K562 (cell line): ENCODE measurements around the gene NXPH4. TPM values are rescaled to one million over a fixed set of nuclear protein-coding genes. Genes with fewer than 3 reads are reported as not detected.

ENCODE experiments used
- ATAC-seq: fragments of 200-7000 bp; cut with Tn5 transposase; 3 replicates; pipeline ENCODE4 v1.9.1; 2020; ENCODE audit warnings: moderate library complexity
- BruUV-seq: library from RNA; stranded (reverse); fragments of 400-500 nt; replicated peaks from 2 replicates; lab custom pipeline; 2021; lab: Mats Ljungman, UMichigan
- CTCF ChIA-PET: fragments of 300-600 bp; formaldehyde crosslinking; extraction: SDS; loops from one replicate; lab custom pipeline; 2021; ENCODE audit warnings: low intra/inter-chr PET ratio; lab: Yijun Ruan, JAX
- POLR2A ChIA-PET: fragments of 300-600, 350-650 bp; sonication (Branson Sonifier 250); formaldehyde crosslinking; extraction: SDS; loops from one replicate; lab custom pipeline; 2021; ENCODE audit warnings: antibody characterized with exemption, inconsistent platforms; lab: Yijun Ruan, JAX
- DNase-seq, 4 experiments: peaks; one replicate each; pipeline versions ENCODE4 v3.0.0 to v3.0.0-alpha.2; 2011 to 2018; ENCODE audit warnings: low spot score in 3 of 4, mixed read lengths in 3 of 4; ENCODE audit errors: extremely low read depth in 1 of 4
- FAIRE-seq: peaks from 2 replicates; lab custom pipeline; 2011; peaks lifted over from hg19 to GRCh38; lab: Jason Lieb, UNC
- H2AFZ ChIP-seq: 2 replicates; pipeline ENCODE4 v1.6.0; 2011; ENCODE audit warnings: low read depth, low read length, control low read depth, inconsistent platforms
- H3K27ac ChIP-seq: fragments of 200-600 bp; 3 replicates; pipeline ENCODE4 v1.8.0; 2011; ENCODE audit warnings: low read depth, mild to moderate bottlenecking, control low read depth, inconsistent platforms, low read length, moderate library complexity, mixed read lengths; ENCODE audit errors: extremely low read depth
- H3K27me3 ChIP-seq, 2 experiments: fragments of 300-600 bp in 1 of 2; 2 replicates in 1 of 2; 3 replicates in 1 of 2; pipeline versions ENCODE4 v1.6.0 to v1.8.0; 2011; ENCODE audit warnings: inconsistent platforms in 2 of 2, low read length in 2 of 2, mild to moderate bottlenecking in 1 of 2, mixed read lengths in 1 of 2, moderate library complexity in 1 of 2; ENCODE audit not compliant: control insufficient read depth in 2 of 2, insufficient read depth in 2 of 2
- H3K36me3 ChIP-seq: fragments of 300-600 bp; 3 replicates; pipeline ENCODE4 v1.8.0; 2011; ENCODE audit warnings: mild to moderate bottlenecking, low read length, inconsistent platforms; ENCODE audit not compliant: control insufficient read depth, insufficient read depth
- H3K4me1 ChIP-seq, 2 experiments: fragments of 200-600 bp in 1 of 2; replicated peaks in 1 of 2; 2 replicates in 1 of 2; 3 replicates in 1 of 2; pipeline versions ENCODE4 v1.5.1 to v1.8.0; 2011; ENCODE audit warnings: inconsistent platforms in 2 of 2, low read length in 2 of 2, mild to moderate bottlenecking in 1 of 2, mixed read lengths in 1 of 2, moderate library complexity in 1 of 2; ENCODE audit not compliant: control insufficient read depth in 2 of 2, insufficient read depth in 2 of 2
- H3K4me2 ChIP-seq: 2 replicates; pipeline ENCODE4 v1.6.1; 2011; ENCODE audit warnings: low read length, control low read depth, inconsistent platforms, mixed read lengths; ENCODE audit not compliant: insufficient read depth
- H3K4me3 ChIP-seq: fragments of 200-600 bp; sonication (generic), shearing (Covaris generic); 2 replicates; pipeline ENCODE4 v1.5.1; 2016; ENCODE audit warnings: control low read depth, inconsistent platforms
- H3K79me2 ChIP-seq: fragments of 200-600 bp; 3 replicates; pipeline ENCODE4 v1.8.0; 2011; ENCODE audit warnings: low read length, inconsistent platforms; ENCODE audit not compliant: control insufficient read depth, insufficient read depth
- H3K9ac ChIP-seq, 2 experiments: 2 replicates each; pipeline versions ENCODE4 v1.6.0 to v1.6.1; 2011; ENCODE audit warnings: low read depth in 2 of 2, low read length in 2 of 2, control low read depth in 1 of 2, inconsistent platforms in 1 of 2, mild to moderate bottlenecking in 1 of 2, mixed read lengths in 1 of 2; ENCODE audit not compliant: insufficient read depth in 1 of 2
- H3K9me1 ChIP-seq: one replicate; pipeline ENCODE4 v1.6.0; 2011; ENCODE audit warnings: inconsistent platforms, mild to moderate bottlenecking, low read length, moderate library complexity; ENCODE audit not compliant: control insufficient read depth, insufficient read depth
- H3K9me3 ChIP-seq: replicated peaks from 2 replicates; pipeline ENCODE4 v1.5.1; 2011; ENCODE audit warnings: low read depth, low read length, inconsistent platforms; ENCODE audit not compliant: control insufficient read depth, insufficient read depth
- H4K20me1 ChIP-seq: replicated peaks from 2 replicates; pipeline ENCODE4 v1.6.1; 2011; ENCODE audit warnings: low read length, inconsistent platforms, mixed read lengths; ENCODE audit not compliant: control insufficient read depth, insufficient read depth
- BCL6 ChIP-seq: fragments of 250-450 bp; sonication (Bioruptor Pico); IDR thresholded peaks from 2 replicates; pipeline ENCODE4 v1.4.0; 2020
- CBFA2T3 ChIP-seq: fragments of 450-650 bp; IDR thresholded peaks from 2 replicates; pipeline ENCODE4 v1.6.1; 2017
- ELF4 ChIP-seq: fragments of 450-650 bp; formaldehyde crosslinking; IDR thresholded peaks from 2 replicates; pipeline ENCODE4 v1.4.0; 2022; ENCODE audit warnings: missing genetic modification characterization
- ERF ChIP-seq: fragments of 450-650 bp; formaldehyde crosslinking; IDR thresholded peaks from 2 replicates; pipeline ENCODE4 v1.4.0; 2020; ENCODE audit warnings: mild to moderate bottlenecking, mixed read lengths
- ETV1 ChIP-seq: fragments of 450-650 bp; conservative IDR thresholded peaks from 2 replicates; pipeline ENCODE4 v1.6.1; 2016; ENCODE audit warnings: missing genetic modification characterization, control low read depth, low read depth, missing compliant biosample characterization
- MIER1 ChIP-seq: fragments of 450-650 bp; IDR thresholded peaks from 2 replicates; pipeline ENCODE4 v1.6.1; 2016; ENCODE audit warnings: antibody characterized with exemption, mild to moderate bottlenecking, low read depth
- NEUROD1 ChIP-seq: fragments of 150-350 bp; IDR thresholded peaks from 2 replicates; pipeline ENCODE4 v1.6.1; 2014; ENCODE audit warnings: borderline replicate concordance, low read length, low read depth; ENCODE audit not compliant: partially characterized antibody
- RBM34 ChIP-seq: fragments of 200-400 bp; formaldehyde crosslinking; IDR thresholded peaks from 2 replicates; pipeline ENCODE4 v1.6.1; 2018; ENCODE audit warnings: low read length, borderline replicate concordance; ENCODE audit not compliant: insufficient read depth
- RFX5 ChIP-seq: IDR thresholded peaks from 2 replicates; pipeline ENCODE4 v1.6.1; 2011; ENCODE audit warnings: low read depth, mild to moderate bottlenecking, improper control_type of control experiment, low read length
- SREBF1 ChIP-seq: fragments of 150-350 bp; IDR thresholded peaks from 2 replicates; pipeline ENCODE4 v1.6.1; 2014; ENCODE audit warnings: antibody characterized with exemption, low read depth, low read length, borderline replicate concordance
- TFAM ChIP-seq: fragments of 250-450 bp; sonication (Bioruptor Pico); conservative IDR thresholded peaks from 2 replicates; pipeline ENCODE4 v1.5.0; 2021; ENCODE audit warnings: mild to moderate bottlenecking, moderate library complexity
- XRCC3 ChIP-seq: fragments of 450-650 bp; IDR thresholded peaks from 2 replicates; pipeline ENCODE4 v1.6.1; 2017; ENCODE audit warnings: mild to moderate bottlenecking, moderate library complexity
- ZNF175 ChIP-seq: fragments of 200-800 bp; sonication (Bioruptor generic); IDR thresholded peaks from 2 replicates; pipeline ENCODE4 v1.6.1; 2016; ENCODE audit warnings: low read depth, mild to moderate bottlenecking, missing genetic modification characterization, missing compliant biosample characterization
- ZNF699 ChIP-seq: fragments of 250-450 bp; sonication (Bioruptor Pico); IDR thresholded peaks from 2 replicates; pipeline ENCODE4 v1.8.0; 2021; ENCODE audit warnings: mild to moderate bottlenecking, moderate library complexity; ENCODE audit not compliant: insufficient replicate concordance
- WGBS: fragments of 100-300 bp; shearing (Covaris generic); methylation state at CpG from one replicate; pipeline ENCODE4 v1.1.6; 2016; ENCODE audit warnings: low coverage, mixed read lengths; ENCODE audit not compliant: insufficient coverage; ENCODE audit errors: missing lambda C conversion rate; 5-methylcytosine and 5-hydroxymethylcytosine counted together
- in situ Hi-C: fragments of 300-500 bp; cut with MboI; formaldehyde crosslinking; loops from 4 replicates; pipeline ENCODE4 v1.15.0; 2018; ENCODE audit warnings: inconsistent platforms, mixed read lengths
- intact Hi-C: fragments of 100-400 bp; cut with micrococcal nuclease; formaldehyde crosslinking; loops from 2 replicates; pipeline ENCODE4 v1.14.2; 2022
- polyA plus RNA-seq, 8 experiments: library from polyadenylated mRNA; depleted of rRNA in 4 of 8; stranded (reverse) in 5 of 8; unstranded in 3 of 8; fragments of >200 nt; fragmentation: Nextera tagmentation in 2 of 8; fragmentation: Illumina TruSeq in 1 of 8; extraction: Ambion mirVana in 2 of 8; extraction: Trizol in 1 of 8; gene quantifications; 2 replicates each; pipeline versions ENCODE4 v1.2.1 to v1.2.3, GENCODE V29; 2011 to 2014; ENCODE audit warnings: inconsistent platforms in 1 of 8, missing spikeins in 1 of 8
- total RNA-seq, 7 experiments: library from RNA; depleted of rRNA in 6 of 7; stranded (reverse); fragments of >200 nt in 6 of 7; fragmentation: Illumina TruSeq in 2 of 7; extraction: Trizol in 2 of 7; gene quantifications; 2 replicates each; pipeline versions ENCODE4 v1.2.1 to v1.2.3, GENCODE V29; 2011 to 2021; ENCODE audit warnings: low replicate concordance in 1 of 7
- TF ChIP-seq, protein P1 (sequence below): sonication (generic); formaldehyde crosslinking; IDR thresholded peaks from 2 replicates; pipeline ENCODE4 v1.8.1; 2023; ENCODE audit warnings: mild to moderate bottlenecking, missing genetic modification reagents

The NXPH4 gene
- total and polyA plus RNA-seq, 9 of the 15 experiments (the other 6 are each of a cell fraction or from before 2014, with no cell fraction given), result 0.49 to 2.7 (median 1.1) TPM; not detected in 4

- H3K9me1 ChIP-seq, result peaks cover 3% of the 10 kb centered on the region
These were observed 3.6 kb downstream of the NXPH4 start for GRCh38 chr12:57219993-57220754.

More at GRCh38 chr12:57219993-57220754, 3.6 kb downstream of the NXPH4 start:
- Histone ChIP-seq H3K4me1 (peaks cover 14 to 61% of the 10 kb centered on the region in 2 experiments), H3K4me2 (no peak overlapping the region), H3K9ac (no peak overlapping the region), H3K4me3 (no peak overlapping the region), H3K27ac (no peak overlapping the region), H3K9me3 (no peaks in the 10 kb centered on the region), H3K27me3 (peaks cover 42 to 62% of the 10 kb centered on the region in 2 experiments), H4K20me1 (peaks cover 4% of the 10 kb centered on the region; the same call in 1 of the 2 replicates), H3K79me2 (no peaks in the 10 kb centered on the region), H3K36me3 (no peaks in the 10 kb centered on the region), H2AFZ (no peak overlapping the region)
- BruUV-seq, result no TSS peak
- intact Hi-C loops (no loop called here), in situ Hi-C loops (no loop called here)
- ChIA-PET CTCF (interaction anchor here (1.1 kb wide), 1 partner anchor 19 kb away, joined by 3 read pairs; no protein-coding TSS in a partner anchor), POLR2A (interaction anchor here (0.8 to 1.8 kb wide), 2 partner anchors 7 to 10 kb away, joined by 3 to 8 read pairs; partner anchors contain the start of gene SHMT2)
- WGBS, result 3% methylated on average over 9 of the region's 38 CpGs
- DNase-seq (peak in 1 of 4 experiments; percentile 45), FAIRE-seq (no peak), ATAC-seq (no peak)
- TF ChIP-seq, protein P1, sequence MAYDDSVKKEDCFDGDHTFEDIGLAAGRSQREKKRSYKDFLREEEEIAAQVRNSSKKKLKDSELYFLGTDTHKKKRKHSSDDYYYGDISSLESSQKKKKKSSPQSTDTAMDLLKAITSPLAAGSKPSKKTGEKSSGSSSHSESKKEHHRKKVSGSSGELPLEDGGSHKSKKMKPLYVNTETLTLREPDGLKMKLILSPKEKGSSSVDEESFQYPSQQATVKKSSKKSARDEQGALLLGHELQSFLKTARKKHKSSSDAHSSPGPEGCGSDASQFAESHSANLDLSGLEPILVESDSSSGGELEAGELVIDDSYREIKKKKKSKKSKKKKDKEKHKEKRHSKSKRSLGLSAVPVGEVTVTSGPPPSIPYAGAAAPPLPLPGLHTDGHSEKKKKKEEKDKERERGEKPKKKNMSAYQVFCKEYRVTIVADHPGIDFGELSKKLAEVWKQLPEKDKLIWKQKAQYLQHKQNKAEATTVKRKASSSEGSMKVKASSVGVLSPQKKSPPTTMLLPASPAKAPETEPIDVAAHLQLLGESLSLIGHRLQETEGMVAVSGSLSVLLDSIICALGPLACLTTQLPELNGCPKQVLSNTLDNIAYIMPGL (CRISPR knock-in tag), result no peak
- TF ChIP-seq ETV1 (tag) (no peak), BCL6 (no peak), NEUROD1 (no peak), ELF4 (CRISPR knock-in tag) (no peak), XRCC3 (no peak), MIER1 (no peak), RFX5 (no peak), ZNF175 (no peak), TFAM (CRISPR knock-in tag) (no peak), RBM34 (no peak), CBFA2T3 (no peak), ZNF699 (CRISPR knock-in tag) (no peak), SREBF1 (no peak), ERF (CRISPR knock-in tag) (no peak)
